ELR (cell line): Measurements from ENCODE around the gene SPOCK3.
"Not testable (repeated sequence)": the region's sequence is repeated elsewhere in the genome, so short reads cannot be mapped to it uniquely, and the experiment has no call there.

Experiments
- DNase-seq: peaks from one replicate; pipeline ENCODE4 v3.0.0-alpha.2; 2015; ENCODE audit warnings: low read depth

SPOCK3 gene

DNA sequence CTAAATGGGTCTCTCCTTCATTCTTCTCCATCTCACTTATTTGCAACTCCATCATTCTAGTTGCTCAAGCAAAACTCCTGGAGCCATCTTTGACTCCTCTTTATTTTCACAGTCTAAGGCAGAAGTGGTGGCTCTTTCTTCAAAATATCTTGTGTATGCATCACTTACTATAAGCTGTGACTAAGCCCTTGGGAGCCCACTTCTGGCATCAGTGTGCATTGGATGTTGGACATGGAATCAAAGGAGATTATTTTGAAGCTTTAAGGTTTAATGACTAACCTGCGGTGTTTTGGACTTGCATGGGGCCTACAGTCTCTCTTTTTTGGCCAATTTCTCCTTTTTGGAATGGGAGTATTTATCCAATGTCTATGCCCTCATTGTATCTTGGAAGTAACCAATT, 276.8 kb downstream of the SPOCK3 start:
- peak; percentile 61 for DNase-seq

DNA sequence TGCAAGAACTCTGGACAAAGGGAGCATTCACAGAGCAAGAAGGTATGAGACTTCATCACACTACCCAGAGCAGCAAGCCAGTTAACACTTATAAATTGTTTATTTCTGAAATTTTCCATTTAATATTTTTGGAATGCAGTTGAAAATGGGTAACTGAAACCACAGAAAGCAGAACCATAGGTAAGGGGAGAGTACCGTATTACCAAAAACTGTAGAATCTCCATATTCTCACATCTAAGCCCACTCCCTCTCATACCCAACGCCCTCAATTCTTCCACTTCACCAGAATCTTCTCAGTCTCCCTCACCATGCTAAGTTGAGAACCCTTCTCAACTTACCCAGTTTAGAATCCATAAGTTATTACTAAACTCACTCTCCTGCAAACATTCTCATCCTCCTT, 277.8 kb downstream of the SPOCK3 start:
- DNase-seq, result no peak

DNA sequence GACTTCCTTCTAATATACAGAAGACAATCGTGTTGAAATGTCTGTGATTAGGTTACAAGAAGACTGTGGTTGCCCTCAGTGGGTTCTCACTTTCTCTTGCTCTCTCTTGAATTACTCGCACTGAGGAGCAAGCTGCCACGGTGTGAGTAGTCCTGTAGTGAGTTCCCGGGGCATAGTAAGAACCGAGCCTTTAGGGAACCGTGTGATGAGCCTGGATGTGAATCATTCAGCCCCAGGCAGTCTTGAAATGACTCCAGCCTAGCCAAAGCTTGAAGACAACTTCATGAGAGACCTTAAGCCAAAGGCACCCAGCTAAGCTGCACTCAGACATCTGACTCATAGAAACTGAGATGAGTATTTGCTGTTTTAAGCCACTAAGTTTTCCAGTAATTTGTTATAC, 292.7 kb downstream of the SPOCK3 start:
- DNase-seq, result peak; percentile 93

DNA sequence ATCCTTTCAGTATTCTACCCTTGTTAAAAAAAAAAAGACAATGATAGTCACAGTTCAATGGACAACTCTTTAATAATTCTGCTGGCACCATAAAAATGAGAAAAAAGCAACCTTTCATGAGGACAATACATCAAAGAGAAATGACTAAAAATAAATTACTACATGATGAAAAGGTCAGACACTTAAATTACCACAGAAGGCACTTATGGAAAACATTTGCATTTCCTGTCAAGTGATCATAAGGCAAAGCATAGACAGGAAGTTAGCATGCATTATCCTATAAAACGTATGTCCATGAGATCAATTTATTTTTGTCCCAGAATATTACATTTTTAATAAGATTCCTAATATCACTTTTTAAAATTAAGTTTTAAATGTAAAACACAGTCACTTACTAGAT, 303.8 kb downstream of the SPOCK3 start:
- DNase-seq, result no peak

DNA sequence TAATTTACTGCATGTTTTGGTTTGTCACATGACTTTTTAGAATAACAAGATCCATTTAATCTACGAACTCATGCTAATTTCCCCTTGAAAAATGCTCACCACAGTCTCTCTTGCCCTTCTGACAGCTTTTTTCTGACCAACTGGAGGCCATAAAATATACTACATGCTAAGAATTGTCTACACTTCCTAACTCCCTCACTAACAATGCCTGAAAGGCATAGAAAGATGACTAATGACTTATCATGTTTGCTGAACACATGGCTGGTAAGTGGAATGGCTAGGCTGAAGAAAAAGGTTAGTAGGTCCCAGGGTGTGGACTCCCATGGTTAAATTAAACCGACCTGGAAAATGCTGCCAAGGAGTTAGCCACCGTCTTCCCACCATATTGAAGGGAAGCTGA, 309.9 kb downstream of the SPOCK3 start:
- peak; percentile 54 for DNase-seq

DNA sequence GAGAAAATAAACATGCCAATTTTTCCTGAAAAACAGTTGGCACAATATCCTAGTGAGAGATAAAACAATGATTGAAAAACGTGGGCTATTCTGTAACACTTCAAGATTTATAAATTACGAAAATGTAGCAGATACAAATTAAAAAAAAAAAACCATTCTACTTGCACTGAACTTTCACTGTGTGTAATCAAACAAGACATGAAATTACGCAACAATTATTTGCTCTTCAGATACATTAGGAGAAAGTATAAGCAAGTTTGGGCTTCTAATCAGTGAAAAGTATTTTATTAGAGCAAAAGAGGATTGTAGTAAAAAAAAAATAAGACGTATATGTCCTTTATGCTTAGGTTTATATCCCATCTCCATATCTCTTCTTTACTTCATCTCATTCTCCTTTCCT, 320.4 kb downstream of the SPOCK3 start:
- DNase-seq, result no peak

DNA sequence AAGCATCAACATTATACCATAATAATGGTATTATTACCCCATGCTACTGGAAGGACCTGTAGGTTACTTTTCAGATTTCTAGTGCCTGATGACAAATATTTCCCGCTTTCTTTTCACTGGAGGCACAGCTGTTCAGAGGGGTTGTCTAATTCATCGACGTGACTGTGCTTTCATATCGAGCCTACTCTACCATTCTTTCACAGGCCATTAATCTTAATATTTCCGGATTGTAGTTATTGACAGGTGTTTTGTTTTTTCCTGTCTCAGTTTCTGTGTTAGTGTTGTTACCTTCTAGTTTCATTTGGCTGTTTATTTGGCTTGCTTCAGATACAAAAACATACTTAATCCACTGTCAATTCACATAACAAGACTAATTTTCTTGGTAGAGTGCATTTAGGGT, 330.9 kb downstream of the SPOCK3 start:
- DNase-seq, result no peak

DNA sequence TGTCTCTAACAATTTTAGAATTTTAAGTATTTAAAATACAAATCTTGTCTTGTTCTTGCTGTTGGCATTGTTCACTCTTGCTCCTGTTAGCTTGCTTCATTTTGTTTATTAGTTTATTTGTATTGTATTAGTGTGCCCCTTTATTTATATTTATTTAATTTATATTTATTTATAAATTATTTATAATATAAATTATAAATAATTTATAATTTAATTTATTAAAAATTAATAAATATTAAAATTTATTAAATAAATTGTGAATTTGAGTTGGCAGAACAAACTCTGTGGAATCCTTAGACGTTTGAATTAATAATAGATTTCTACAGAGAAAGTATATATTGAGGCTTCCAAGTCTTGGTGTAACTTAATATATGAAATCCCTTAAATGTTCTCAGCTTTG, 331.4 kb downstream of the SPOCK3 start:
- DNase-seq, result no peak

DNA sequence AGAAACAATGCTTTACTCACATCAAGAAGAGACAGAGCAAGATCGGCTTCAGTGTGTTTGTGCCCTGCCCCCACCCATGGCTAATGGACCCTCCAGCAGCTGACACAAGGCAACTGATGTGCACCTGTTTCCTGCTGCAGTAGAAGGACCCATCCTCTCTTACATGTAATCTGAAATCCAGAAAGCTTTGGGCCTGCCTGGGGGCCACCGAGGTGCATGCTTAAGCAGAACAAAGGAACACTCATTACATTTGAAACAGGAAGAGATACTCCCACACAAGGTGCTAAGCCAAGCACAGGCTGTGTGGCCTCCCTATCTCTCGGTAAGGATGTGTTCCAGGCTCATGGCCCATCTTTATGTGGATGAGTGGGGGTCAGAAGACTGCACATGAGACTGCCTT, 338.0 kb downstream of the SPOCK3 start:
- DNase-seq, result no peak

DNA sequence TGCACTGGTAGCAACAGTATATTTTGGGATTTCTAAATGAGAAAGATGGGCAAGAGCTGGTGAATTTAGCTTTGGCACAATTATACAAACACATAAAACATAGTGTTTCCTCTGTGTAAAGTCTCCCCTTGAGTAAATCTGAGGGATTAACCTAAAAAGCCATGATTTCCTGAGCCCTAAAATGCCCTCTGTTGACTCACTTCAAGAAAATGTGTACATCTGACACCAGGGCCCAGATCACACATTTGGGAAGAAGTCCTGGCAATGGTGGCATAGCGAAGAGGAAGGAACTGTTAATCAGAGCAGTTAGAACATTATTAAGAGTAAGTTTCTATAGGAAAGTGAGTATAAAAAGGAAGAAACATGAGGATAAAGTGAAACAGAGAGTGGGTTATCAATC, 338.5 kb downstream of the SPOCK3 start:
- DNase-seq, result no peak

DNA sequence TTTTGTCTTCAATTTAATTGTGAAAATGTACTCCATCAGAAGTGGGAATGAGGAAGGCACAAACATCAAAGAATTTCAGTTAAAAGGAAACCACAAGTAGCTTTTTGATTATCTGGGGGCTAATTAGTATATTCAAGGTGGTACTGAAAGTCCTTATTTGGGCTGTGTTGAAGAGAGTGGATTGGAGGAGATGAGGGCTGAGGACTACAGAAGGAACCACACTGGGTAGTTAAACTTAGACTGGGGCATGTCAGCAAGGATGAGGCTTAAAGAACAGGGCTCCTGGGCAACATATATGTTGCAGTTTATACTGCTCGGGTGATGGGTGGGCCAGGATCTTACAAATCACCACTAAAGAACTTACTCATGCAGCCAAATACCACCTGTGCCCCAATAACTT, 346.8 kb downstream of the SPOCK3 start:
- DNase-seq, result no peak

DNA sequence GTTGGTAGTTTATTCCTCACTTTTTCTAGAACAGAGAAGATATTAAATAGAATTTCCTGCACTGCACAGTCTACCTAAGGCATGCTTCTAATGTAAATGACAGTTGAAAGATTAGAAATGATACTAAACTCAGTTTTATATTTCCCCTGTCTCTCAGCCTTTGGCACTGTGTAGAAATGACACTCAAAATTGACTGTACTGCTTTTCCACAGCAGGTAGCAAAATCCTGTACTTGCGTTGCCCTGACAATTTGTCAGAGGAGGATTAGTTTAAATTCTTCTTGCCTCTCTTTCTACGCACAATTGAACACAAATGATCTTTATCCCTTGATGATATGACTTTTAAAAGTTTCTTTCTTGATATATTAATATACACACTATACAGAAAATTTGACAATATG, 347.6 kb downstream of the SPOCK3 start:
- DNase-seq, result no peak

DNA sequence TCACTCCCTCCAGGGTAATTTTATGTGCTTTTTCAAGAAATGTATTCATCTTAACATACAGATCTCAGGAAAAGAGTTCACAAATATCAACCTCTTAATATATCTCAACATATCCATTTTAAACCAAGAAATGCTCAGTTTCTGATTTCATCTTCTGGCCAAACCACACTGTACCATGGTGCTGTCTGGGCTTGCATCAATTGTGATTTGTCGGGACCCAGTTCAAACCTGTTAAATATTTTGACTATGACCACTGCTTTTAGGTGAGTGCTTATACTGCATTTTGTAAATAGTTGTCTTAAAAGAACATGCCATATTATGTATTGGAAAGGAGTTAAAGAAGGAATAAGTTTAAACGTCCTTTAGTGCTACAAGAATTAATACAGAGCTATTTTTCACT, 352.1 kb downstream of the SPOCK3 start:
- DNase-seq, result no peak

DNA sequence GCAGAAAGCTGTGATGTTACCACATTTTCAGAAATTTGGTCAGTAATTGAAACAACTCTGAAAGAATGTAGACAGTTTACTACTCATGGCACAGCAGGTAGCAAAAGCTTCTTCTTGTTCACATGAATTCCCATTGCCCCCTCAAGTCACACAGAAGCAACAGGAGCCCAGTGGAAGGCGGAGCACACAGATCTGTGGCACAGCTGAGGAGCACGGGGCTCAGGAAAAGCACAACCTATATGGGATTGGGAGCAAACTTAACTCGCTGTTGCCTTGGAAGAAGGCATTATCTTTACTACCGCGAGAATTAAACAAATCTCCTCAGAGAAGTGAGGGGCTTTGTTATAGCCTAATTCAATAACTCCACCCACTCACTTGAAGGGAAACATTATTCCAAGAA, 358.5 kb downstream of the SPOCK3 start:
- no peak for DNase-seq

DNA sequence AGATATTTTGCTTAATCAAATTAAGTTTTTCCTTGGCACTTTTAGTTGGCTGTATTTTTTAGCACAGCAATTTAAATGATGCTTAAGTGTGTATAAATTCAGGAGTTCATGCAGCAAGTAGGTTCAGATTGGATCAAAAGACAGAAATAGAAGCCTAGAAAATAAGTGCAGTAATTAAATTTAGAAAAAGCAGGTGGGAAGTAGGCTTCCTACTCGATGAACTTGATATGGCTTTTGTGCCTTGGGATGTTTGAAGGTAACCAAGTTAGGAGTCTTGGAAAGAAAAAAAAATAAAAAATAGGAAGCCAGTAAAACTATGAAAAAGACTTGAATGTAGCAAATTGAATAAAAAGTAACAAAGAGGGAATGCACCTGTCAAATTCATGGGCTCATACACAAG, 372.3 kb downstream of the SPOCK3 start:
- no peak for DNase-seq

DNA sequence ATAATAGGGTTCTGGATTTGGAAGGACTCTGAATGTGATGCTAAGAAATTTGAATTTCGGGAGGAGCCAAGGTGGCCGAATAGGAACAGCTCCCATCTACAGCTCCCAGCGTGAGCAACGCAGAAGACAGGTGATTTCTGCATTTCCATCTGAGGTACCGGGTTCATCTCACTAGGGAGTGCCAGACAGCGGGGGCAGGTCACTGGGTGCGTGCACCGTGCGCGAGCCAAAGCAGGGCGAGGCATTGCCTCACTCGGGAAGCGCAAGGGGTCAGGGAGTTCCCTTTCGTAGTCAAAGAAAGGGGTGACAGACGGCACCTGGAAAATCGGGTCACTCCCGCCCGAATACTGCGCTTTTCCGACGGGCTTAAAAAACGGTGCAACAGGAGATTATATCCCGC, 383.9 kb downstream of the SPOCK3 start:
- DNase-seq, result not testable (repeated sequence)

DNA sequence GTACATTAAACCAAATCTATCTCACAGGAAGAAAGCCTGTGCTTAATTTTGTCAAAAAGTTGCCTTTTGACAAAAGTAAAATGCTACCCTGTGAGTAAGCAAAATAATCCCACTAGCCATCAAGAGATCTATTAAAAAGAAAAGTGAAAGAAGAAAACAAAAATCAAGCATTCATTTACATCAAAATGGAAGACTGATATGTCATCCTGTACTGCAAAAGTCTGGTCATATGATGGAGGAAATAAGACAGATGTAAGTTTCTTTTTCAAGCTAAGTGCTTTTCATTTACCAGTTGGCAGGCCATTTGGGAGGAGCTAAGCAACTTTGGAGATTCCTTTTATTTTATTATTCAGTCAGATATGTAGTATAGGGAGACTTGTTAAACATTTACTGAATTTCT, 387.4 kb downstream of the SPOCK3 start:
- DNase-seq, result no peak

DNA sequence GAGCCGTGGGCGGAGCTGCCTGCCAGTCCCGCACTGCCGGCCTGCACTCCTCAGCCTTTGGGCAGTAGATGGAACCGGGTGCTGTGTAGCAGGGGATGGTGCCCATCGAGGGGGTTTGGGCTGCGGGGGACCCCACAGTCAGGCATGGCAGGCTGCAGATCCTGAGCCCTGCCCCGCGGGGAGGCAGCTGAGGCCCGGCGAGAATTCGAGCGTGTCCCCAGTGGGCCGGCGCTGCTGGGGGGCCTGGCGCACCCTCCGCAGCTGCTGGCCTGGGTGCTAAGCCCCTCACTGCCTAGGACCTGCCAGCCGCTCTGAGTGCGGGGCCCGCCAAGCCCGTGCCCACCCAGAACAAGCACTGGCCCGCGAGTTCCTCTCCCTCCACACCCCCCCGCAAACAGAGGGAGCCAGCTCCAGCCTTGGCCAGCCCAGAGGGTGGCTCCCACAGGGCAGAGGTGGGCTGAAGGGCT, 391.5 kb downstream of the SPOCK3 start:
- no peak for DNase-seq

DNA sequence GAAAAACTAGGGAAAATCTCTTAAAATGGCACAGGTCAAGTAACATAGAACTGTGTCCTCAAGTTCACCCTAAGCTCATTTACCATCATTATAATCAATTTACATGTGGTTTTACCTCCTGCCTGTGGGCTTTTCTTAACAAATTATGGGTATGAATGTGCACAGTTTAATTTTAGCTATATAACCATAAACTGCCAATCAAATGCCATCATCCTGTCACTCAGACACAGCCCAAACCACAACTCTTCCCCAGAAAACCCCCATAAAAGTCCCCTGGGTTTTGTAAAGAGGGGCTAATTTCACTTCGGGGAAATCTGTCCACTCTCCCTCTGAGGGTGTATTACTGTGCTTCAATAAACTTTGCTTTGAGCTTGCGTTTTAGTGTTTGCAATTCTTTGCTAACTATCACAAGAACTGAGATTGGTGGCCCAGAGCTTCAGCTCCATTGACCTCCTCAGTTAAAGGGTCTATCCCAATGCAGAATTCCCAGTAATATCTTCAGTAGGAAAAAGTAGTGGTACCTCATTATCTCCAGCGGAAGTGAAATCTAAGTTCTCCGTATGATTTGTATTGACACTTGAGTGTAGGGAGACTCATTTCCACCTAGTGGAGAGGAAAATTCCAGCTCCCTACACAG, 394.6 kb downstream of the SPOCK3 start:
- DNase-seq, result no peak

DNA sequence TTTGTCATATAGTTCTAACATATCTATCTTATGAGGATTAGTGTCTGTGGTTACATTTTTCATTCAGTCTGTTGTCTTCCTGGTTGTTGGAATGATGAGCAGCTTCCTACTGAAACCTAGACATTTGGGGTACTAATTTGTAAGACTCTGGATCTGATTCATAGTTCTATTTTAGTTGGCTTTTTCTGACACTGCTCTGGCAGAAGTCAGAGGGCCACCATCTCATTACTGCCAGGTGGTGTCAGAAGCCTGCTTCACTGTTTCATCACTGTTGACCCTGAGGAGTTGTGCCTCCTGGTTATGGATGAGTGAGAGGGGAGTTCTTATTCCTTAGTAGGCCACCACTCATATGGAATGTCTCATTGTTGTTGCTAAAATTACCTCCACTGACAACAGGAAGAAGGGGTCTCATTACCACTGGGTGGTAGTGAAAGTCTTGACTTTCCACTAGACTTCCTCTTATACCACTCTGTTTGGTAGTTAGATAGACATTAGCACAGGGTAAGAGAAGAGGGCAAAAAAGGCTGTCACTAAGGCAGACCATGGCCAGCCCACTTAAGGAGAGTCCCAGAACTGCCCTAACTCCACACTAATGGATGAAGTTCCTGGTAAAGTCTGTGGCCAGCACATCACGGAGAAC, 395.2 kb downstream of the SPOCK3 start:
- no peak for DNase-seq

DNA sequence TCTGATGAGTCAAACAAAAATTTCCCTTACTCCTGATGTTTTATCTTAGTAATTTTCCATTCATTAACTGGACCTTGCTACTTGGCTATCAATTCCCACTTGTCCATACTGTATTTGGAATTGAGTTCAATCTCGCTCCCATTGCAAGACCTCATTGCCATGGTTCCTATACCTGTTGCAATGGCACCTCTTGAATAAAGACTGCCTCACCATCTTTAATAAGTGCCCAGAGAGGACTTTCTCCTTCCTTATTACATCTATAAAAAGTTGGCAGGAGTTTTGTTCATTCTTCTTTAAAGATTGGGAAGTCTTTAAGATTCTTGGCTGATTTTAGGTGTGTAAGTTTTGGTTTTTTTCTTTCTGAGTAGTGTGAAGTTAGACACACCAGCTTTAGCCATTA, 397.4 kb downstream of the SPOCK3 start:
- no peak for DNase-seq

DNA sequence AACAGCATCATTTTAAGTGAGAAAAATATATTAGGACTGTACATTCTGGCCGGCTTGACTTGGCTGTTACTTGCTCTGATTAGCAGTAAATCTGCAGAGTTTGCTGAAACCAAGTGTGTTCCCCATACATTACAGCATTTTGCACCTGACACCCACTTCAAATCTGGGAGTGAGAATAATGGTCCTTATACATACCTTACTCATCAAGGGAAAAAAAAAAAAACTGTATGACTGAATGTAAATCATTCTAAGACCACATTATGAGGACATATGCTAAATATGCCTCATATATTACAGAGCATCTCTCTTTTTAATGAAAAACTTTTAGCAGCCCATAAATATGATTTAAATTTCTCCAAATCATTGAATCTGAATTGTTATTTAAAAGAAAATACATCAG, 406.7 kb downstream of the SPOCK3 start:
- DNase-seq, result no peak

DNA sequence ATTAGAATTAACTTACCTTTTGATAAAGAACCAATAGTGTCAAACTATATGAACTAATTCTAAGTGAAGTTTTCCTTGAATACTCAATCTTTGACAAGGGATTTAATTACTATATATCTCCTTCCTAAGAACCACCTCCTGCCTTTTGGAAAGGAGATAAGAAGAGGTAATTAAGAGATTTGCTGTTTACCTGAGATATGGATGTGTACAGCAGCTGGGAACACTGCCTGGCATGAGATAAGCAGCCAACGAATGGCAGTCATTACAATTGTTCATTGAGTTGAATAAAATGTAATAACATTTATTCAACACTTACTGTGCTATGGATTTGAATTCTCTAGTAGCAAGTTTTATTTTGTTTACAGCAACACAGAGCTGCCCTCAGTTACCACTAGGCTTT, 407.1 kb downstream of the SPOCK3 start:
- DNase-seq, result no peak

DNA sequence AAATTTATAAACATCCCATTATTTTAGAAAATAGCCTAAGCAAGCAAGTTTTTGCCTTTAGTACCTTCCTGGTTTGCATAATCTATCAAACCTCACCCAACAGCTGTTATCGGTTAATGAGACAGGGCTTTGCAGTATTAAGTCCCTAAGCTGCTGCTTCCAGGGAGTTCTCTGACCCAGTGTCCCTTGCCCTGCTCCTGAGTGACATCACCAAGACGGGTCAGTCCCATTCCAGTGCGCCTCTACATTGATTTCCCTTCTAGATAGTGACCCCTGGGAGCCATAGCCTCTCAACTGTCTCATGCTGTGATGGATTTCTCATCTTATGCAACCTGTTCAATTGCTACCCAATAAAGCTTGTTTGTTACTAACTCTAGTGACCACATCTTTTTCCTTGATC, 410.4 kb downstream of the SPOCK3 start:
- DNase-seq, result no peak
